Activated CD8-positive, alpha-beta memory T cell treated with anti-CD3 and anti-CD28 coated beads, Interleukin-2, amount 50 U/mL, for 48 hours (primary cell): Measurements from ENCODE around the gene EHBP1L1.

Source experiments
- DNase-seq: peaks from one replicate; pipeline ENCODE4 v3.0.0-alpha.2; 2020

The EHBP1L1 gene

GRCh38 chr11:65595543-65596281, 19.9 kb downstream of the EHBP1L1 start, which contains the start of gene KCNK7:
KCNK7 (minus strand) TSS chr11:65595800; CDS start chr11:65595772, 28 bp downstream.
- no peak for DNase-seq

GRCh38 chr11:65596520-65596919, 20.7 kb downstream of the EHBP1L1 start:
- no peak for DNase-seq

GRCh38 chr11:65598258-65598699, 22.4 kb downstream of the EHBP1L1 start:
- DNase-seq: no peak

- DNase-seq: no peak
Observed at GRCh38 chr11:65599216-65599954, 23.5 kb downstream of the EHBP1L1 start.

- no peak for DNase-seq
Observed at GRCh38 chr11:65599955-65600246, 24.0 kb downstream of the EHBP1L1 start.

- no peak for DNase-seq
Observed at GRCh38 chr11:65604258-65604657, 28.4 kb downstream of the EHBP1L1 start.

- no peak for DNase-seq
Observed at GRCh38 chr11:65606876-65607613, 31.2 kb downstream of the EHBP1L1 start.

- no peak for DNase-seq
Observed at GRCh38 chr11:65607614-65608426, 32.0 kb downstream of the EHBP1L1 start.

GRCh38 chr11:65609229-65609628, 33.4 kb downstream of the EHBP1L1 start:
- no peak for DNase-seq

GRCh38 chr11:65609665-65610064, 33.8 kb downstream of the EHBP1L1 start:
- DNase-seq: no peak

- no peak for DNase-seq
Observed at GRCh38 chr11:65610404-65610803, 34.6 kb downstream of the EHBP1L1 start.

GRCh38 chr11:65611028-65611757, 35.3 kb downstream of the EHBP1L1 start:
- DNase-seq: no peak

GRCh38 chr11:65611758-65612603, 36.1 kb downstream of the EHBP1L1 start:
- DNase-seq: no peak

GRCh38 chr11:65612691-65613090, 36.8 kb downstream of the EHBP1L1 start:
- no peak for DNase-seq

- DNase-seq: peak; percentile 65
Observed at GRCh38 chr11:65613091-65613928, 37.5 kb downstream of the EHBP1L1 start.

- peak; percentile 99 for DNase-seq
Observed at GRCh38 chr11:65615229-65615949, 39.5 kb downstream of the EHBP1L1 start, which contains the start of gene PCNX3. PCNX3 (plus strand) TSS chr11:65615776; CDS start chr11:65616312, 536 bp downstream.

GRCh38 chr11:65615950-65616574, 40.2 kb downstream of the EHBP1L1 start:
- DNase-seq: no peak

GRCh38 chr11:65616575-65617001, 40.7 kb downstream of the EHBP1L1 start:
- no peak for DNase-seq
